MM.1S (cell line): ENCODE data around the gene FCHO1.

Source experiments
- CTCF ChIP-seq: fragments of 300-600 bp; sonication (generic); IDR thresholded peaks from 2 replicates; pipeline ENCODE4 v1.5.1; 2016; ENCODE audit warnings: antibody characterized with exemption, low read length, mixed read lengths
- EZH2 ChIP-seq: fragments of 300-600 bp; sonication (generic); optimal IDR thresholded peaks from 2 replicates; pipeline ENCODE3; 2017; ENCODE audit warnings: low read depth, mild to moderate bottlenecking, antibody characterized with exemption, low read length, mixed read lengths

GRCh38 chr19:17775991-17776803, 24.9 kb downstream of the FCHO1 start:
- TF ChIP-seq CTCF: no peak
- no peak for TF ChIP-seq EZH2
